ENCODE results near the gene FAXDC2.

FAXDC2 gene

GRCh38 chr5:154778534-154778933, 71.9 kb downstream of the FAXDC2 start:
- Histone ChIP-seq H3K36me3 (no peaks in the 10 kb centered on the region), H3K9me3 (no peaks in the 10 kb centered on the region), H3K4me3 (ENCODE audit: low read depth in 1 of 2, low read length in 1 of 2) (no peak overlapping the region), H3K4me1 (ENCODE audit: control insufficient read depth in 1 of 2, insufficient read depth in 1 of 2, low read depth in 1 of 2, low read length in 1 of 2) (peaks cover under 1 to 9% of the 10 kb centered on the region in 2 experiments), H3K27ac (peak overlapping the region; percentile 13), H3K27me3 (no peaks in the 10 kb centered on the region)
- TF ChIP-seq, protein P1, sequence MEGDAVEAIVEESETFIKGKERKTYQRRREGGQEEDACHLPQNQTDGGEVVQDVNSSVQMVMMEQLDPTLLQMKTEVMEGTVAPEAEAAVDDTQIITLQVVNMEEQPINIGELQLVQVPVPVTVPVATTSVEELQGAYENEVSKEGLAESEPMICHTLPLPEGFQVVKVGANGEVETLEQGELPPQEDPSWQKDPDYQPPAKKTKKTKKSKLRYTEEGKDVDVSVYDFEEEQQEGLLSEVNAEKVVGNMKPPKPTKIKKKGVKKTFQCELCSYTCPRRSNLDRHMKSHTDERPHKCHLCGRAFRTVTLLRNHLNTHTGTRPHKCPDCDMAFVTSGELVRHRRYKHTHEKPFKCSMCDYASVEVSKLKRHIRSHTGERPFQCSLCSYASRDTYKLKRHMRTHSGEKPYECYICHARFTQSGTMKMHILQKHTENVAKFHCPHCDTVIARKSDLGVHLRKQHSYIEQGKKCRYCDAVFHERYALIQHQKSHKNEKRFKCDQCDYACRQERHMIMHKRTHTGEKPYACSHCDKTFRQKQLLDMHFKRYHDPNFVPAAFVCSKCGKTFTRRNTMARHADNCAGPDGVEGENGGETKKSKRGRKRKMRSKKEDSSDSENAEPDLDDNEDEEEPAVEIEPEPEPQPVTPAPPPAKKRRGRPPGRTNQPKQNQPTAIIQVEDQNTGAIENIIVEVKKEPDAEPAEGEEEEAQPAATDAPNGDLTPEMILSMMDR (IDR thresholded peaks at IDR 0.05), result no peak

DNA sequence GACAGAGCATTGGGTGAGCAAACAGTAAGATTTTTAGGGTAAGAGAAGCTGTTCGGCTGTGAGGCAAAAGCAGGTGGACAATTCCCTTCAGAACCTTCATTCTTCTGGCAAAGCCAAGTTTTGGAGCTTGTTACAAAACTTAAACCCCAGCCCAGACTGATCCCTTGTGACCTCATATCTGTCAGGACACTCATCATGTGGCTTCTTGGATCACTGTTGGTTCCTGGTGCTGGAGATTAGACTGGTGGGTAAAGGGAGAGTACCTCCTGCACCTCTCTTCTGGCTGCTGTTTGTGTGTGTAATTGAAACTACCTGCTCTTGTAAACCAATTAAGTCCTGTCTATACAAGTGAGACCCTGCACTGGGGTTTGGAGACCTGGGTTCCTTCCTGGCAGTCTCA, 74.2 kb downstream of the FAXDC2 start:
- Histone ChIP-seq H3K4me1 (ENCODE audit: control insufficient read depth in 1 of 2, insufficient read depth in 1 of 2, low read depth in 1 of 2, low read length in 1 of 2) (peaks cover 0 to 9% of the 10 kb centered on the region in 2 experiments), H3K27ac (no peak overlapping the region)
- TF ChIP-seq, protein P1 (IDR thresholded peaks at IDR 0.05), result no peak

GRCh38 chr5:154773326-154773725, 77.1 kb downstream of the FAXDC2 start:
- Histone ChIP-seq H3K27me3 (no peaks in the 10 kb centered on the region), H3K9me3 (no peaks in the 10 kb centered on the region), H3K4me3 (ENCODE audit: low read depth in 1 of 2, low read length in 1 of 2) (no peak overlapping the region), H3K27ac (peak overlapping the region; percentile 0), H3K4me1 (ENCODE audit: control insufficient read depth in 1 of 2, insufficient read depth in 1 of 2, low read depth in 1 of 2, low read length in 1 of 2) (peaks cover 14 to 16% of the 10 kb centered on the region in 2 experiments), H3K36me3 (no peaks in the 10 kb centered on the region)
- TF ChIP-seq, protein P1 (IDR thresholded peaks at IDR 0.05), result no peak

More for the DNA sequence above, 74.2 kb downstream of the FAXDC2 start:
- no peaks in the 10 kb centered on the region for H3K9me3 ChIP-seq
- H3K36me3 ChIP-seq, result no peaks in the 10 kb centered on the region
- no peak overlapping the region for H3K4me3 ChIP-seq (ENCODE audit: low read depth in 1 of 2, low read length in 1 of 2)
- no peaks in the 10 kb centered on the region for H3K27me3 ChIP-seq

DNA sequence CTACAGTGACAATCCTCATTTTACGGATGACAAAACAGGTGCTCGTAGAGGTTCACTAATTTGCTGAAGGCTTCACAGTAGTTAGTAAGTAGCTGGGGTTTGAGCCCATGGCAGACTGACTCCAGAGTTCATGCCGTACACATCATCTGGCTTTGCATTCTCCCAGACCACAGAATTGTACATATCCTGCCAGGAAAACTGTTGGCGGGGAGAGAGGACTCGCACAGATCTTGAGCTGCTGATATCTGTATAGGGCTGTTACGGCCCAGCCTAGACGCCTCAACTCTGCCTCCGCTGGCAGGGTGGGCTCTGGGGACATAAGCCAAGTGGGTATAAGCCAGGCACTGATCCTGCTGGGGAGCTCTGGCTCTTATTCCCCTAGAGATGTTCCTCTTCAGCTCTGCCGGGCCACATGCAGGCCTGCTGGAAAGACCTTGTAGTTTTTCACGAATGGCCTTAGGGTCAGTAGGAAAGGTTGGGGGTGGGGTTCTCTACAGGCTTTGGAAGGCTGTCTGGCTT, 79.0 kb downstream of the FAXDC2 start:
- Histone ChIP-seq H3K27me3 (no peaks in the 10 kb centered on the region), H3K27ac (no peak overlapping the region), H3K36me3 (no peaks in the 10 kb centered on the region), H3K9me3 (no peaks in the 10 kb centered on the region), H3K4me1 (ENCODE audit: control insufficient read depth in 1 of 2, insufficient read depth in 1 of 2, low read depth in 1 of 2, low read length in 1 of 2) (peaks cover 14 to 26% of the 10 kb centered on the region in 2 experiments), H3K4me3 (ENCODE audit: low read depth in 1 of 2, low read length in 1 of 2) (no peak overlapping the region)
- TF ChIP-seq, protein P1 (IDR thresholded peaks at IDR 0.05), result no peak

DNA sequence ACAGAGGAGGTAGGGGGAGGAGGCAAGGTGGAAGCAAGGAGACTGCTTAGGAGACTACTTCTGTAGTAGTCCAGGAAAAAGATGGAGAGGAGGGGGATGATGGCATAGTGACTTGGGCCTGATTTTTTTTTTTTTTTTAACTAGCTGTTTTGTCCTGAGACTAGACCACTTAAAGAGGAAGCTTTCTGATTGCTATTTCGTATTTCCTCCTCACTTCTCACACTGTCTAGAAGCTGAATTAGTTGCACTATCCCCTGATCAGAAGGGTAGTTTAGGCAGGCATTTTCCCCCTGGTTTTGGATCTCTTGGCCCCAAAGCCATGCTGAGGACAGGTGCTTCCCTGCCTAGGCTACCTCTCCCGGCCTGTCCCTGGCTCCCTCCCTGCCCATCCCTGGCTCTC, 80.3 kb downstream of the FAXDC2 start:
- no peak overlapping the region for H3K4me3 ChIP-seq (ENCODE audit: low read depth in 1 of 2, low read length in 1 of 2)
- no peaks in the 10 kb centered on the region for H3K36me3 ChIP-seq
- TF ChIP-seq, protein P1 (IDR thresholded peaks at IDR 0.05), result no peak
- H3K27me3 ChIP-seq, result no peaks in the 10 kb centered on the region
- H3K27ac ChIP-seq, result peak overlapping the region; percentile 75
- H3K4me1 ChIP-seq (ENCODE audit: control insufficient read depth in 1 of 2, insufficient read depth in 1 of 2, low read depth in 1 of 2, low read length in 1 of 2), result peaks cover 14 to 26% of the 10 kb centered on the region in 2 experiments
- H3K9me3 ChIP-seq, result no peaks in the 10 kb centered on the region

Measured in neutrophil (primary cell).